ENCODE measurements around the gene PIP5KL1.

- TF ChIP-seq CTCF (conservative IDR thresholded peaks at IDR 0.05; ENCODE audit: low read length) (no peak), EZH2phosphoT487 (IDR thresholded peaks at IDR 0.05; ENCODE audit: borderline replicate concordance, low read depth, low read length) (no peak)
Observed at GRCh38 chr9:127893392-127893791, 37.2 kb downstream of the PIP5KL1 start.

All from OCI-LY7 (cell line).